Stimulated activated CD8-positive, alpha-beta memory T cell treated with anti-CD3 and anti-CD28 coated beads, Interleukin-7, amount 100 ng/mL, for 24 hours (primary cell): ENCODE measurements around the gene PPP2R2D.

Experiments used
- DNase-seq: peaks from one replicate; pipeline ENCODE4 v3.0.0-alpha.2; 2020; ENCODE audit warnings: low read depth

The PPP2R2D gene

DNA sequence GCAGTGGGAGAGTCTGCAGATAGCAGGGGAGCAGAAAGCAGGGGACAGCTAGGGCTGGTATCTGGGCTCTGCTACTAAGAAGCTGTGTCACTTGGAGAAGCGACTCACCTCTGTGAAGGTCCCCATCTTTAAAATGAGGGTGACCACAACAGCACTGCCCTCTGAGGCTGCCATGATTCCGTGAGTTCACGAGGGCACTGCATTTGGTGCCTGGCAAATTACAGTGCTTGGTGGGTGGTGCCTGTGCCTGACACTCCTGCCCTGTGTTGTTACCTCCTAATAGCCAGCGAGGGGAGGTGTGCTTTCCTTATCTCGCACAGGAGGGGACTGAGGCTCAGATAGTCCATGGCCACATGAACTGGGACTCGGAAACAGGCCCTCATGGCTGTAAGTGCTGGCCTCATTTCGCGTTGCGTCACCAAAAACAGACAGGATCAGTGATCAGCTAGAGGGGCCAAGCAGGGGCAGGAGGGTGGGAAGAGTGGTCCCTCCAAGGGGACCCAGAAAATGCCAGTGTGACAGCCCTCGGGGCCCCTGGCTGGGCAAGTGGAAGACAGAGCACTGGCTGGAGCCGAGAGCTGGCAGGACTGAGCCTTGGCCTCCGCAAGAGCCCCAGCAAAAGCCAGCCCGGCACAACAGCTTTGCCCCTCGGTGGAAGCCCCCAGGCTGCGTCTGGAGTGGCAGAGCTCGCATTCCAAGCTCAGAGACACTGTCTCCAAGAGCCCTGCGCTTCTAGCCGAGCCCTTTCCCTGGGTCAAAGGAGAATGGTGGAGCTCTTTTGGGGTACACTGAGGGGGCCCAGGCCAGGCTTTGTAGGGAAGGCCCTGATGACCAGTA, 98.3 kb downstream of the PPP2R2D start:
- no peak for DNase-seq

DNA sequence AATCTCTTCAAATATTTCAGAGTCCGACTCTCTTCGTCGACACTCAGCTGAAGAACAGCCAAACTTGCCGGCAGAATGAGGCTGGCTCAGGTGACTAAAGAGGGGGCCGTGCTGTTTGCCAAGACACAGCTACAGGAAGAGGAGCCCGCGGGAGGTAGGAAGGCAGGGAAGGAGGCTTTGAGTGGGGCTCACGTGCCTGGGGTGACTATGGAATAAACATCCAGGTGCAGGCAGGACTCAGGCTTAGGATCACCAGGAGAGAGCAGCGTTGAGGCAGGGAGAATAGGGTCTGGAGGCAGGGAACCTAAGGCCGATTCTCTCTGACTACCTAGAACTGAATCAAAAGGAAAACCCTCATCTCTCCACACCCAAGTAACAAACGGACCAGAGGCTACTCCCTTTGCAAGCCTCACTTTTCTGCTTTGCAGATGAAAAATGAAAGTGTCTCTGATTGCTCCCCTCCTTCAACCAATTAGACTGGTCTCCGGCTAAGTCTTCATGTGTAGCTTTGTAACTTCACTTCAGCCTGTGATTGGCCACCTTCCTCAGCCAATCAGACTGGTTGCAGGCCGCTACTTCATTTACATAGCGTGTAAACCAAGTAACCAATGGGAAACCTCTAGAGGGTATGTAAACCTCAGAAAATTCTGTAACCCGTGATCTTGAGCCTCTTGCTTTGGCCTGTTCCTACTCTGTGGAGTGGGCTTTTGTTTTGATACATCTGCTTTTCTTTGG, 100.6 kb downstream of the PPP2R2D start:
- no peak for DNase-seq

DNA sequence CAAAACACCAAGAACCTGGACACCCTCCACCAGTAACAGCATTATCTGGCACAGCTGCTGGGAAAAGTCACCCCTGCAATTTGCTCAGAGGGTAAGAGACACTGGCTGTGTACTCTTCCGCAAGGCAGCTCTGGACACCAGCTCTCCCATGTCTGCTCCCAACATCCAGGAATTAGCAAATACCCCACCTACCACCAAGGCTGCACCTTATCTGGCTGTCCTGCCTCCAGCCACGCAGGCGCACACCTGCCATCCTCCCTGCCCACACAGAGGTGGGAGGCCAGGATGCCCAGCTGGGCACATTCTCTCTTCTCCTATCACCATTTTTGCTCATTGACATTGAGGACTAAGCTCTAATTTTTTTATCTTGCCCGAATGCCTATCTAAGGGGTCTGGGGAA, 101.2 kb downstream of the PPP2R2D start:
- no peak for DNase-seq

DNA sequence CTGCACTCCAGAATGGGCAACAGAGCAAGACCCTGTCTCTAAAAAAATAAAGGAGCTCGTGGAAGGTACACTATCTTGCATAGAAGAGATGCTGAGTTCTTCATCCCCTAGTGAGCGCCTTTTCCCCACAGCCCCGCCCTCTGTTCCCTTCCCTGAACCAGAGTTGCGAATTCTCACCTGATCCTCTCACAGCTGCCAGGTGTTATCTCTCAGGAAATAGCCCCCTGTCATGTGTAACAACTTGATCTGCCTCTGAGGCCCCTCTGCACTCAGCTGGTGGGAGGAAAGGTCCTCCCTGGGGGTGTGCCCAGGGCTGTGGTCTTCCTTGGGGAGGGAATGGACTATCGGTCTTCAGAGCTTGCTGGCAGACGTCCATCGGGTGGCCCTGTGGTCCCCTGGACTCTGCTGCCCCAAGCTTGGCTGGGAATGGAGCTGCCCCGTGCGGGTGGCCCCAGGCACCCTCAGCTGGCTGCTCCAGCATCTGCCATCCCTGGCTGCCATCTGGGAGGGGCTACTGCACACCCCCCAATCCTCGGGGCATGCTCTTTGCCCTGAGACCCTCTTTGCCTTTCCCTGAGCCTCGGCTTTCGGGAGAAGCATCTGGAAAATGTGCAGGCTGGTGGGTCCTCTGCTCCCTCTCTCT, 102.6 kb downstream of the PPP2R2D start:
- DNase-seq, result no peak

DNA sequence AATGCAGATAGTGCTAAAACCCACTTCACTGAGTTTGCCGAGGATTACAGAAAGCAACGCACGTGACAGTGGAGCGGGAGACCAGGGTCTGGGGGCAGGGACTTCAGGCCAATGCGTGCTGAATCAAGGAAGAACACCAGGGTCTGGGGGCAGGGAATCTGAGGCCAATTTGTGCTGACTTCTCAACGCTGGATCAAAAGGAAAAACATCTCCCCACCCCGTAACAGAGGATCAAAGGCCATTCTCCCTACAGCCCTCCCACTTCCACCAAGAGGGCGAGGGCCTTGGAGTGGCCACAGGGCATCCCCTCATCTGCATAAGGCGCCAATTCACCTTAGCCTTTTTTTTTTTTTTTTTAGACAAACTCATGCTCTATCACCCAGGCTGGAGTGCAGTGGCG, 103.2 kb downstream of the PPP2R2D start:
- no peak for DNase-seq

DNA sequence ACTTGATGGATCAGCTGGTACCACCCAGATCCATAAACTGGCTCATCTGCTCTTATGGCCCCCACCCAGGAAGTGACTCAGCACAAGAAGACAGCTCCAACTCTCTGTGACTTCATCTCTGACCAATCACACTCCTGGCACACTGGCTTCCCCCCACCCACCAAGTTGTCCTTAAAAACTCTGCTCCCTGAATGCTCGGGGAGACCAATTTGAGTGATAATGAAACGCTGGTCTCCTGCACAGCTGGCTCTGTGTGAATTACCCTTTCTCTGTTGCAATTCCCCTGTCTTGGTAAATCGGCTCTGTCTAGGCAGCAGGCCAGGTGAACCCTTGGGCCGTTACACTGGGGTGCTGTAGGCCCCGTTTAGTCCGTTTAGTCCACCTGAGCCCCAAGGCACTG, 104.3 kb downstream of the PPP2R2D start:
- no peak for DNase-seq

DNA sequence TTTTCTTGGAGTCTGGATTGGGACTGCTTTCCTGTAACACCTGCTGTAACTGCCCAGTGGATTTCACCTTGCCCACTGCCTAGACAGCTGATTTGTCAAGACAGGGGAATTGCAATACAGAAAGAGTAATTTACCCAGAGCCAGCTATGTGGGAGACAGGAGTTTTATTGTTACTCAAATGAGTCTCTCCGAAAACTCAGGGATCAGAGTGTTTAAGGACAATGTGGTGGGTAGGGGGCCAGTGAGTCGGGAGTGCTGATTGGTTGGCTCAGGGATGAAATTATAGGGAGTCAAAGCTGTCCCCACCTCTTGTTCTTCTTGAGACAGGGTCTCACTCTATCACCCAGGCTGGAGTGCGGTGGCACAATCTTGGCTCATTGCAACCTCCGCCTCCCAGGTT, 106.2 kb downstream of the PPP2R2D start:
- DNase-seq, result no peak

DNA sequence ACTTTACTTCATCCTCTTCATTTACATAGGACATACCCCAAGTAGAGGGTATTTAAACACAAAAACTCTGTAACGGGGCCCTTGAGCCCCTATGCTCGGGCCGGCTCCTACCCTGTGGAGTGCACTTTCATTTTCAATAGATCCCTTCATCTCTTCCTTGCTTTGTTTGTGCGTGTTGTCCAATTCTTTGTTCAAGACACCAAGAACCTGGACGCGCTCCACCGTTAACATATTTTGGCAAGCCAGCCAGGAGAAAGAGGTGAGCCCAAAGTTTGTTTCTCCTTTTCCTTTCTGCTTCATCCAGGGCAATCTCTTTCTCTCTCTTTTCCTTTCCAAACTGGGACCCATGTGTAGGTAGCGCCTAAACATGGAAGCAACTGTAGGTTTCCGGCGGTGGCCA, 106.9 kb downstream of the PPP2R2D start:
- DNase-seq, result no peak
